Measurements from ENCODE around the gene FCAMR. TPM values are rescaled to one million over a fixed set of nuclear protein-coding genes. Genes with fewer than 3 reads are reported as not detected.

The FCAMR gene
- total and polyA plus RNA-seq, 9 donors = not detected

GRCh38 chr1:206949641-206950040, 20.6 kb downstream of the FCAMR start:
- no peak overlapping the region for H3K4me3 ChIP-seq
- no peaks in the 10 kb centered on the region for H3K27me3 ChIP-seq
- intact Hi-C loops (cut with DNase I) = no loop called here
- no peaks in the 10 kb centered on the region for H3K36me3 ChIP-seq
- no peaks in the 10 kb centered on the region for H3K9me3 ChIP-seq
- no peak overlapping the region for H3K27ac ChIP-seq
- WGBS, 3 donors = 91 to 93% (median 91%) methylated on average over 5 of the region's 5 CpGs
- no peaks in the 10 kb centered on the region for H3K4me1 ChIP-seq (ENCODE audit: insufficient read depth)
- DNase-seq = no peak
- no peak for TF ChIP-seq CTCF (IDR thresholded peaks at IDR 0.05)
- TF ChIP-seq EP300 (IDR thresholded peaks at IDR 0.05) = no peak
- no peak for TF ChIP-seq POLR2A (IDR thresholded peaks at IDR 0.05)

GRCh38 chr1:206949208-206949607, 21.1 kb downstream of the FCAMR start:
- Histone ChIP-seq H3K9me3 (no peaks in the 10 kb centered on the region), H3K27me3 (no peaks in the 10 kb centered on the region), H3K27ac (no peak overlapping the region), H3K4me3 (no peak overlapping the region), H3K4me1 (ENCODE audit: insufficient read depth) (no peaks in the 10 kb centered on the region), H3K36me3 (no peaks in the 10 kb centered on the region)
- TF ChIP-seq POLR2A (IDR thresholded peaks at IDR 0.05) (no peak), EP300 (IDR thresholded peaks at IDR 0.05) (no peak), CTCF (IDR thresholded peaks at IDR 0.05) (no peak)
- DNase-seq = no peak
- intact Hi-C loops (cut with DNase I) = no loop called here
- WGBS, 3 donors = 83 to 93% (median 86%) methylated on average over 4 of the region's 4 CpGs

- Histone ChIP-seq H3K4me3 (no peak overlapping the region), H3K27me3 (no peaks in the 10 kb centered on the region), H3K36me3 (no peaks in the 10 kb centered on the region), H3K27ac (no peak overlapping the region), H3K9me3 (no peaks in the 10 kb centered on the region), H3K4me1 (ENCODE audit: insufficient read depth) (no peaks in the 10 kb centered on the region)
- intact Hi-C loops (cut with DNase I) = no loop called here
- 81 to 86% (median 83%) methylated on average over 3 of the region's 3 CpGs for WGBS, 3 donors
- TF ChIP-seq POLR2A (IDR thresholded peaks at IDR 0.05) (no peak), CTCF (IDR thresholded peaks at IDR 0.05) (no peak), EP300 (IDR thresholded peaks at IDR 0.05) (no peak)
- DNase-seq = no peak
Observed at GRCh38 chr1:206947255-206947654, 23.0 kb downstream of the FCAMR start.

GRCh38 chr1:206946261-206946660, 24.0 kb downstream of the FCAMR start, which contains the start of gene PIGR:
Gene PIGR (minus strand): TSS chr1:206946466. CDS start chr1:206940531, 5,935 bp downstream.
- Histone ChIP-seq H3K27me3 (no peaks in the 10 kb centered on the region), H3K4me3 (no peak within 1 kb of the TSS), H3K36me3 (no peaks in the 10 kb centered on the region), H3K9me3 (no peaks in the 10 kb centered on the region), H3K27ac (no peak within 1 kb of the TSS), H3K4me1 (ENCODE audit: insufficient read depth) (no peaks in the 10 kb centered on the region)
- WGBS, 3 donors = 25 to 49% (median 37%) methylated on average over 7 of the region's 7 CpGs
- intact Hi-C loops (cut with DNase I) = no loop called here
- DNase-seq = no peak
- TF ChIP-seq CTCF (IDR thresholded peaks at IDR 0.05) = no peak
- no peak for TF ChIP-seq EP300 (IDR thresholded peaks at IDR 0.05)
- TF ChIP-seq POLR2A (IDR thresholded peaks at IDR 0.05) = no peak
